WERI-Rb-1 (cell line): ENCODE measurements around the gene JMJD1C.
A peak's percentile ranks its signal among the peaks of the same experiment; 100 is the strongest.

Source experiments
- DNase-seq: peaks from one replicate; pipeline ENCODE4 v3.0.0-alpha.2; 2020
- H3K27ac ChIP-seq: fragments of 250-450 bp; sonication (Bioruptor Pico); 2 replicates; pipeline ENCODE4 v1.5.1; 2020; ENCODE audit warnings: mild to moderate bottlenecking, moderate library complexity
- H3K27me3 ChIP-seq: fragments of 250-450 bp; sonication (Bioruptor Pico); 2 replicates; pipeline ENCODE4 v1.5.1; 2021; ENCODE audit warnings: mild to moderate bottlenecking, low read depth, moderate library complexity; ENCODE audit not compliant: insufficient read depth, severe bottlenecking
- H3K36me3 ChIP-seq: fragments of 250-450 bp; sonication (Bioruptor Pico); 2 replicates; pipeline ENCODE4 v1.5.1; 2020; ENCODE audit warnings: mild to moderate bottlenecking, moderate library complexity
- H3K4me3 ChIP-seq: 2 replicates; pipeline ENCODE4 v1.5.1; 2011; ENCODE audit warnings: low read depth, mild to moderate bottlenecking, control low read depth, low read length
- H3K9me3 ChIP-seq: fragments of 250-450 bp; sonication (Bioruptor Pico); 2 replicates; pipeline ENCODE4 v1.5.1; 2021; ENCODE audit warnings: mild to moderate bottlenecking, moderate library complexity; ENCODE audit not compliant: severe bottlenecking
- TF ChIP-seq, protein P1 (sequence below): IDR thresholded peaks from 2 replicates; pipeline ENCODE4 v1.5.1; 2011; ENCODE audit warnings: low read depth, mild to moderate bottlenecking, control low read depth, inconsistent platforms, low read length

Gene JMJD1C

DNA sequence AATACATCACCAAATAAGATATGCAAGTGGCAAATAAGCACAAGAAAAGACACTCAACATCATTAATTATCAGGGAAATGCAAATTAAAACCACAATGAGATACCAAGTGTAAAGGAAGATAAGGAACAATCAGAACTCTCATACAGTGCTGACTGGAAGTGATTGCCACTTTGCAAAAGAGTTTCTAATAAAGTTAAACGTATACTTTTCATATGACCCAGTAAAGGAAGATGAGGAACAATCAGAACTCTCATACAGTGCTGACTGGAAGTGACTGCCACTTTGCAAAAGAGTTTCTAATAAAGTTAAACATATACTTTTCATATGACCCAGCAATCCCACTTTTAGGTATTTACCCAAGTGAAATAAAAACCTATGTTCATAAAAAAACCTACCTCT lies 12.2 kb upstream of the JMJD1C start:
- Histone ChIP-seq H3K4me3 (no peak overlapping the region), H3K9me3 (no peaks in the 10 kb centered on the region), H3K27ac (no peak overlapping the region), H3K36me3 (no peaks in the 10 kb centered on the region), H3K27me3 (no peaks in the 10 kb centered on the region)
- no peak for DNase-seq
- TF ChIP-seq, protein P1, sequence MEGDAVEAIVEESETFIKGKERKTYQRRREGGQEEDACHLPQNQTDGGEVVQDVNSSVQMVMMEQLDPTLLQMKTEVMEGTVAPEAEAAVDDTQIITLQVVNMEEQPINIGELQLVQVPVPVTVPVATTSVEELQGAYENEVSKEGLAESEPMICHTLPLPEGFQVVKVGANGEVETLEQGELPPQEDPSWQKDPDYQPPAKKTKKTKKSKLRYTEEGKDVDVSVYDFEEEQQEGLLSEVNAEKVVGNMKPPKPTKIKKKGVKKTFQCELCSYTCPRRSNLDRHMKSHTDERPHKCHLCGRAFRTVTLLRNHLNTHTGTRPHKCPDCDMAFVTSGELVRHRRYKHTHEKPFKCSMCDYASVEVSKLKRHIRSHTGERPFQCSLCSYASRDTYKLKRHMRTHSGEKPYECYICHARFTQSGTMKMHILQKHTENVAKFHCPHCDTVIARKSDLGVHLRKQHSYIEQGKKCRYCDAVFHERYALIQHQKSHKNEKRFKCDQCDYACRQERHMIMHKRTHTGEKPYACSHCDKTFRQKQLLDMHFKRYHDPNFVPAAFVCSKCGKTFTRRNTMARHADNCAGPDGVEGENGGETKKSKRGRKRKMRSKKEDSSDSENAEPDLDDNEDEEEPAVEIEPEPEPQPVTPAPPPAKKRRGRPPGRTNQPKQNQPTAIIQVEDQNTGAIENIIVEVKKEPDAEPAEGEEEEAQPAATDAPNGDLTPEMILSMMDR = no peak

DNA sequence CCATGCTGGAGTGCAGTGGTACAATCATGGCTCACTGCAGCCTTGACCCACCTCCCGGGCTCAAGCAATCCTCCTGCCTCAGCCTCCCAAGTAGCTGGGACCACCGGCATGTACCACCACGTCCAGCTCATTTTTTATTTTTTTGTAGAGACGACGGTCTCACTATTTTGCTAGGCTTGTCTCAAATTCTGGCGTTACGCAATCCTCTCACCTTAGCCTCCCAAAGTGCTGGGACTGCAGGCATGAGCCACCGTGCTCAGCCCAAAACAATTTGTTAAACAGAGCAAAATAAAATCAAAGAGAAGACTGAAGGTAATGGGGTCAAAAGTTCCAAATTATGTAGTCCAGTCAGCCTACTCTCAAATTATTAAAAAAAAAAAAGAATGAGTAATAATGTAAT lies 8.7 kb upstream of the JMJD1C start:
- DNase-seq = no peak
- H3K4me3 ChIP-seq = no peak overlapping the region
- TF ChIP-seq, protein P1 = no peak
- no peaks in the 10 kb centered on the region for H3K9me3 ChIP-seq
- no peak overlapping the region for H3K27ac ChIP-seq
- H3K27me3 ChIP-seq = no peaks in the 10 kb centered on the region
- no peaks in the 10 kb centered on the region for H3K36me3 ChIP-seq

DNA sequence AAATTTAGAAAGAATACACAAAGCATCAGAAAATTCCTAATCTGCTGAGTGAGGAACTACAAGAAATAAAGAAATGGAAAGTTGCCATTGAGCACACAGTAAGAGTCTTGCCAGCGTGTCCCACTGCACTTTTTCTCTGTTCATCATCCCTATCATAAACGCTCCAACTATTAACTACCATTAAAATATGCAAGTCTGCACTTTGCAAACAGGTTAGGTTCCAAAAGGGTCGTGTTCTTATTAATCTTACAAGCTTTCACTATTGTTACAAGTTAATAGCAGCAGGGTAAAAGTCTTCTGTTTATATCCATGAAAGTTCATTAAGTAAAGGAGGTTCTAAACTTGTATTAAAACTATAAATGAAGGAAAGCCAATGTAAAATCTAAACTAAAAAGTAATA lies 5.2 kb upstream of the JMJD1C start:
- DNase-seq = no peak
- Histone ChIP-seq H3K36me3 (no peaks in the 10 kb centered on the region), H3K9me3 (no peaks in the 10 kb centered on the region), H3K27me3 (no peaks in the 10 kb centered on the region), H3K4me3 (no peak overlapping the region), H3K27ac (no peak overlapping the region)
- TF ChIP-seq, protein P1 = no peak

DNA sequence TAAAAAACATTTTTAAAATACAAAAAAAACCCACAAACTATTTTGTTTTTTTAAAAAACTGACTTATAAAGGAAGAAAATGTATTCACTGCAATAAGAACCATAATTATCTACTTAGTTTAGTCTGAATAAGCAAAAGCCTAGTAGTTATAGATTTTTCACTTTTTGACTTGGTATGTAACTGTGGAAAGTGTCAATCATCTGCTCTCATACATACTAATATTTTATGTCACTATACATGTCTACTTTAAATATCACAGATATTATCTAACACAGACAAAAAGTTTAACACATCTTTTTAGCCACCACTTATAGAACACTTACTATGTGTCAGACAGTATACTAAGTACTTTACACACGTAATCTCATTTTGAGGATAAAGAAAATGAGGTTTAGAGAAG lies 3.2 kb upstream of the JMJD1C start:
- no peak overlapping the region for H3K27ac ChIP-seq
- H3K4me3 ChIP-seq = no peak overlapping the region
- H3K9me3 ChIP-seq = no peaks in the 10 kb centered on the region
- peaks cover 7% of the 10 kb centered on the region for H3K36me3 ChIP-seq
- H3K27me3 ChIP-seq = no peaks in the 10 kb centered on the region
- no peak for DNase-seq
- TF ChIP-seq, protein P1 = no peak

DNA sequence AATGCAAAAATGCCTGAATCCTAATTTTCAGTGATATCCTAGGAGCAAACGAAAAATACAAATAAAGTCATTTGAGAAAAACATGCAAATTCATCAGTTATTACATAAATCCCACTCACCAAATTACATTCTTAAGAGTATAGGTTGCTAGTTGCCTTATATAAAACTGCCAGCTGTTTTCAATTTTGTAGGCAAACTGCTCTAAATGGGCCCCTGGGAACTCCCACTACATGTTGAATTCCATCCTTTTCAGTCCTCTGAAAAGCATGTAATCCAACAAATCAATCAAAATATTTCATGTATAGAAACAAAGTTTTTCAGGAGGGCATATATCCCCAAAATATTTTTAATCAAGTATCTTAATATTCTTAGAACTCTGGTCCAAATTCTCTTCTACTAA lies 2.1 kb upstream of the JMJD1C start:
- Histone ChIP-seq H3K9me3 (no peaks in the 10 kb centered on the region), H3K27me3 (no peaks in the 10 kb centered on the region), H3K27ac (no peak overlapping the region), H3K36me3 (peaks cover 7% of the 10 kb centered on the region), H3K4me3 (no peak overlapping the region)
- DNase-seq = no peak
- TF ChIP-seq, protein P1 = no peak

DNA sequence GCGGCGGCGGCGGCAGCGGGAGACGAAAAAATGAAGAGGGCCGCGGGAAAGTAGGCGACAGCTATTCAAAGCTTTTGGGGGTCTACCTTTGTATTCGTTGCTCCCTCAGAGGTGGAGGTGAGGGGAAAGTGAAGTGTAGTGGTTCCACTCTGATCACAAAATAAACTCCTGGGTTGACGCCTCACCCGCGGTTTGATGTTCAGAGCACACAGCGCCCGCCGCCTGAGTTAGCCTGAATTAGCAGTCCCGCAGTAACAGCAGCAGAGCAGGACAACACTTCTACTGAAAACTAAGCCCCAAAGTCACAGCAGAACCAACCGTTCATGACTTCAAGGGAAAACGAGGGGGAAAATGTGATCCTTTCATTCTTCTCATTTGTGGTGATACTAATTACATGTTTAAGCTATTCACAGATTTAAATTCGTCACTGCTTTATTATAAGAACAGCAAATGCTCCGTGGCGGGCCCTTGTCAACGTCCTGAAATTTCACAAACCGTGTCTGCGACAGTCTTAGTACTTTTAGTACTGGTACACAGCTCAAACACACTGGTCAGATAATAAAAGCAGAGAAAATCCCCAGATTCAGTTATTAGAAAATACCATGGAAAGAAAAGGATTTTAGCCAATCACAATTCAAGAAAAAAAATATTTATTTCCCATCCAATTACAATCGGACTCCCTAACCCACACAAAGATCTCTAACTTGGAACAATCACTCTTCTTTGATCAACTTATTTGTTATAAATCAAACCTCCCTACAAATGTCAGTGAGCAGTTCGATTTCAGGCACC lies 563 bp upstream of the JMJD1C start:
- DNase-seq = peak; percentile 62
- peak overlapping the region; percentile 91 for H3K27ac ChIP-seq
- TF ChIP-seq, protein P1 = no peak

More for the DNA sequence above, 563 bp upstream of the JMJD1C start:
- Histone ChIP-seq H3K36me3 (peaks cover 7% of the 10 kb centered on the region), H3K4me3 (peak overlapping the region; percentile 97), H3K9me3 (no peaks in the 10 kb centered on the region), H3K27me3 (no peaks in the 10 kb centered on the region)
